ENCODE measurements around the gene ZFP1.

Gene ZFP1

GRCh38 chr16:75148311-75149195 is at the start of gene ZFP1:
Gene ZFP1 (plus strand): TSS chr16:75148524. CDS start chr16:75152952, 4,428 bp downstream.
- DNase-seq = peak; percentile 92

- no peak for DNase-seq
Measured at GRCh38 chr16:75099075-75099667, 49.2 kb upstream of the ZFP1 start.

DNA sequence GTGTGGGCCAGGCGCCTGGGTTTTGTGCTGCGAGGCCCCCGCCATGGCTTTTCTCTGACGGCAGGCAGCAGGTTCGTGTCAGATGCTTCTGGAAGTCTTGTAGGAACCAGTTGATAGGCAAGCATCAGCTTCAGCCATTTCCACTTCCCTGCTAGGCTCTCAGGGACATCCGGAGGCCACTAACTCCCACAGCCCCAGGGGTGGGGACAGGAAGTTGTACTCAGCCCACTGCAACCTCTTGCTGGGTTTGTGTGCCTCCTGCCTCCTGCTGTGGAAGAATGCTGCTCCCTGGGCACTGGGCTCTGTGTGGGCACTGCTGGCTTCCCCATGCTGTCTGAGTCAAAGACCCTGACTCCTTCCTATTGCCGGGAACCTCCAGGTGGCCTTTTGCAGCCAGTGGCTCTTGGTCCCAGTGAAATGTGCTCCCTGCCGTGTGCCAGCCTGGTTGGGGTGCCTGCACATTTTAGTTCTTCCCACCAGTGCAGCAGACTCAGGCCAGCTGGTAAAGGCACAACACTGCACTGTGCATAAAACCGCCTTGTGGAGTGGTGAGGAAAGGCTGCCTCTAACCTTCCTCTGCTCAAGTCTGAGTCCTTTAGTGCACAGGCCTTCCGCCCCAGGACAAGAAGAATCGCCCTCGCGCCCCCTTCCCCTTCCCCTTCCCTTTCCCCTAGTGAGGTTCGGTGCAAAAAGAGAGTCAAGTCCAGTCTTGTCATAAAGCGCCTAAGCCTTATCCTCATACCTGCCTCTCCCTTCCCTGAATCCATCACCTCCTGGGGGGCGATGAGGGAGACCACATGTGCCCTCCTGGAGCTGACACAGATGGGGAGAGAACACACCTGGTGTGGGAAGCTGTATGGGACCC is 48.4 kb upstream of the ZFP1 start:
- DNase-seq = no peak

DNA sequence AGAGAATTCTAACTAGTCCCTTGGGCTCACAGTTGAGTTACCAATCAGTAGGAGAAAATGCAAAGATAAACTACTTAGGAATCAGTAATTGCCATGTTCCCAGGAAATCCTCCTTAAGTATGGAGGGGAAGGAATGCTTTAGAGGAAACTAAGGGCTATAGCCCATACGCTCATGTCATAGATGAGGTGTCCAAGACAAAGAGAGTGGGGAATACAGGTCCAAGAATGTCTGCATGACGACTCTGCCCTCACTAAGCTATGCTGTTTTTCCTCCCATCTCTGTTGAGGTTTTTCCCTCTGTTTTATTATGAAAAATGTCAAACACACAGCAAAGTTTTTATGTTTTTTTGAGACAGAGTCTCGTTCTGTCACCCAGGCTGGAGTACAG is 47.7 kb upstream of the ZFP1 start:
- no peak for DNase-seq

- DNase-seq = no peak
Measured at GRCh38 chr16:75101635-75102034, 46.7 kb upstream of the ZFP1 start.

GRCh38 chr16:75102595-75102994 is 45.7 kb upstream of the ZFP1 start:
- no peak for DNase-seq

DNA sequence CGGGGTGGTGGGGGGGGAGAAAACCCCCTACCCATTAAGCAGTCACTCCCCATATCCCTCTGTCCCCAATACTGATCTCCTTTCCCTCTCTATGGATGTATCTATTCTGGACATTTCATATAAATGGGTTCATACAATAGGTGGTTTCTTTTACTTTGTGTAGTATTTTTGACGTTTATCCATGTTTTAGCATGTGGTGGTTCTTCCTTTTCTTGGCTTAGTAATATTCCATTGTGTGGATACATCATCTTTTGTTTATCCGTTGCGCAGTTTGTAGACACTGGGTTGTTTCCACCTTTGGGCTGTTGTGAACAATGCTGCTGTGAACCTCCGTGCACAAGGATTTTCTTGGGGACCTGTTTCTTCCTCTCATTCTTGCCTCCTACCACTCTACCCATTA is 44.3 kb upstream of the ZFP1 start:
- DNase-seq = no peak

DNA sequence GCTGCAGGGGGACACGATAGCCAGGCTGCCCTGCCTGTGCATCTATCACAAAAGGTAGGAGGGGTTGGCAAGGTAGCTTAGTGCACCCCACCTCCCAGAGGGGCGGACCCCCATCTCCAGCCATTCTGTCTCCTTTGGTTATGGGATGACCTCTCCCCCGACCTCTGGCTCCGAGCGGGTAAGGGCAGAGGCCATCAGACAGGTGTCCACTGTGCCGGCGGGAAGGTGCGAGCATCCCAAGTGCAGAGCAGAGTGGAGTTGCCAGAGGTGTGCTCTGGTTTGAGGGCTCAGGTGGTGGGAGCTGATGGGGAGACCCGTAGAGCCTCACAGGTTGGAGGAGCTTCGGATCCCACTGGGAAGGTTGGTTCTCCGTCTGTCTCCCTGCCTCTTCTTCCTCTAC is 43.5 kb upstream of the ZFP1 start:
- DNase-seq = no peak

GRCh38 chr16:75105306-75106061 is 42.8 kb upstream of the ZFP1 start:
- DNase-seq = no peak

DNA sequence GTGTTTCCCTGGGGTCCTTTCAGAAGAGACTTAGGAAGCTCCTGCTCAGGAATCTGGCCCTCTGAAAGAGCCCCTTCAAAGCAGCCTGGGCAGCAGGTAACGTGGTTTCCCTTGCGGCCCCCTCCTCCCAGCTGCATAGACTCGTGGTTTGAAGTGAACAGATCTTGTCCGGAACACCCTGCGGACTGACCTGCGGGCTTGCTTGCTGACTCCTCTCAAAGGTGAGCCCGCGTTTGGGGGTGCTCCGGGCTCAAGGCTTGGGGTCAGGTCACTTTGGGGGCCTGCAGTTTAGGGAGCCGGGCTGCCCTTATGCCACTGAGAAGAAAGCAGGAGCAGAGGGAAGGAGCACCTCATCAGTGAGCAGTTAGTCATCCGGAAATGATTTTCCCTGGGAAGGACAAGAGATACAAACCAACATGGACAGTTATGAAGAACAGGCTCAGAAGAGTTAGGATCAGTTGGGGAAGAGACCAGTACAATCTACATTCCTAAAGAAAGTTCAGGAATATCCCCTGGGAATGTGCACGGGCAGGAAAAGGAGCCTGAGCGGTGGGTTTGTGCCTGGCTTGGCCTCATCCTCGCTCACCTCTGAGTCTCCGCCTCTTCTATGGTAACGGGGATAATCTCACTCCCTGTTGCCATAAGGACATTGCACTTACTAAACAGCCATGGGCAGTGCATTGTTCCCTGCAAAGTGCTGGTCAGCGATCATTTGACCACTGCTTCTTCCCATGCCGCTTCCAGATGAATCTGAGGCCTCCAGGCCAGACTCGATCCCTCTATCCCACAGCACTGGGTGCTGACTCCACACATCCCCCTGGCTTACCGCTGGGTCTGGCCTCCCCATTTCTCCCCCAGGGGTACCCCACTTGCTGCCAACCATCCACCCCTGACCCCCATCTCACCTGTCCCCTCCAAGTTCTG is 41.7 kb upstream of the ZFP1 start:
- no peak for DNase-seq

- no peak for DNase-seq
Measured at GRCh38 chr16:75107505-75107904, 40.8 kb upstream of the ZFP1 start.

DNA sequence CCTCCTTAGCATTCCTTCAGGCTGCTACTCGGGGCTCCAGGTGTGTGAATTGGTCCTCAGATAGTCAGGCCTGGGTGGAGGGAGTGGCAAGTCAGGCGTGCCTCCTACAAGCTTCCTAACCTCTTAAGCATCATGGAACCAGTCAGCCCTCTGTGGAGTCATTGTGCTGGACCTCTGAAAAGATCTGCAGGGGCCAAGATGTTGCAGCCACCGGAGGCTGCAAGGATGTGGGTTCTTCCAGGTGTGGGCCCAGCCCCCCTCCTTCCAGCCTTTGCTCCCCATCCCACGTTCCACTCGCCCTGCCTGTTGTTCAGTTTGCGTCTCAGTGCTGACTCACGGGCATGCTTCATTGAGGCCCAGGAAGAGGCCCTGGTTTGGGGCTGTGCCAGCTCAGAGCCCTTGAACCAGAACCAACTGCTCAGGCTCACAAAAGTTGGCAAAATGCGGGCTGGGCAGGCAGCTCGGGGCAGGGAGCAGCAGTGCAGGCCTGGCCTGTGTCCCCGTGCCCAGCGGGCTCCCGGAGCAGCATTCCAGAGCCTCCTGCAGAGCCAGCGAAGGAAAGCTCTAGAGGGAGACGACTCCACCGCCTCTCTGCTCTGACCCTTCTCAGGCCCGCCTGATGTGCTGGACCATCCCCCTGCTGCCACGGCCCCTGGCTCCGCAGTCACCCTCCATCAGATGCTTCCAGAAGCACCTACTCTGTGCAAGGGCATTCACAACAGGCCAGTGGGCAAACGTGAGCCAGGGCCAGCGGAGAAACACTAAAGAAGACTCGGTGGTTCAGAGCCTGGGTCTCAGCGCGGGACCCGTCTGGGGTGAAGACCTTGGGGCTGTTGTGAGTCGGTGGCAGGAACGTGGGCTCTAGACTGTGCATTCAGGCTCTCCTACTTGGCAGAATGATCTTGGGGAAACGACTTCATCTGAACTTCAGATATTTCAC is 39.3 kb upstream of the ZFP1 start:
- DNase-seq = peak; percentile 88

- DNase-seq = no peak
Measured at GRCh38 chr16:75109732-75110243, 38.5 kb upstream of the ZFP1 start.

GRCh38 chr16:75110637-75111513 is 37.4 kb upstream of the ZFP1 start:
- DNase-seq = peak; percentile 86

DNA sequence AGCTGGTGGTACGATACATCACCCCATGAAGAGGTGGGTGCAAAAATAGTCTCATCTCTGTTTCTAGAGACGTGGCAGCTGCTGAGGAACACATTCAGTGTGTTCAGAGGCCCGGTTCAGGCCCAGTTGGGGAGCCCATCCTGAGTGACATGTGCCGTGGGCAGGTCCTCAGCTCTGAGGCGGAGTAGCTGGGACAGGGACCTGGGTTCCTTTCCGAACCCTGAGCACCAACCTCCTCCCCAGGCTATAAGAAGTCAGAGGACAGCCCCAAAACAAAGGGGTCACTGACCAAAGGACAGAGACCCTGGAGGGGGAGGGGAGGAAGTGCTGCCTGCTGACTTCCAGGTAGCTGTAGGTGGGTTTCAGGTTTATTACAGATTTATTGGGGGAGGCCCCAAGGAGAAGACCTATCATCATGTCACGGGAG is 36.8 kb upstream of the ZFP1 start:
- no peak for DNase-seq

- DNase-seq = no peak
Measured at GRCh38 chr16:75111961-75112733, 36.2 kb upstream of the ZFP1 start.

DNA sequence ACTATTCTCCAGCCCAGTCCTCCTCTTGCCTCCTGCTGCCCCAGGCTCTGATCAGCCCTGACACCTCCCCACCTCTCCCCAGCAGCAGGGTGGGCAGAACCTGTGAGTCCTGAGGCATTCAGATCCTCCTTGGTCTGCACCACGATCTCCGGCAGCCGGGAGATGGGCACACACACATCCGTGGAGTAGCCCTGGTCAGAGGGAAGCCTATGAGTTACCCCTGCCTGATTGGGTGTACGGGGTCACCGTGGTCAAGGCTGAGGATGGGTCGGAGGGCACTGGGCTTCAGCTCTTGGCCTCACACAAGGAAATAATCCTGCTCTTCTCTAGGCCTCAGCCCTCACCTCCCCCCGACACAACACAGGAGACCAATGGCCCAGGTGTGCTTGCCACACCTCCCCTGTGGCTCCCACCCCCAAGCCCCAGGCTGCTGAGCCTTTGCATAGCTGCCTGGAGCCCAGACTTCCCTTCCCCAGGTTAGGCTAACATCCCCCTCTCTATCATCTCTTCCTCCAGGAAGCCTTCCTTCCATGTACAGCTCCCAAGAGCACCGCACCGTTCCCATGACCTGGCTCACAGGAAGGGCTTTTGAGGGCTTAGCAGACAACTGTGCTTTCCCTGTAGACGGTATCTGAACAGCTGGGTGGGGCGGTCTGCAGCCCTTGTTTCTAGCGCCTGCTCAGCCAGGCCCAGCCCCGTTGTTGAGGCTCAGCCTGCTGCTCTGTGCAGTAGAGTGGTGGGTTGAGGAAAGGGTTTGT is 35.4 kb upstream of the ZFP1 start:
- no peak for DNase-seq

Measured in fibroblast of upper back skin (primary cell).